Chondrocyte (in vitro differentiated cells): ENCODE data around the gene CHMP4A. TPM values are rescaled to one million over a fixed set of nuclear protein-coding genes. Genes with fewer than 3 reads are reported as not detected.

Experiments
- DNase-seq: peaks from one replicate; pipeline ENCODE4 v3.0.0; 2021; ENCODE audit warnings: mixed read lengths, low spot score
- H3K27ac Mint-ChIP-seq: one replicate; pipeline ENCODE4 v1.8.0; 2021; ENCODE audit warnings: mild to moderate bottlenecking, moderate library complexity, mixed read lengths; ENCODE audit not compliant: unreplicated experiment
- H3K27me3 Mint-ChIP-seq: 2 replicates; pipeline ENCODE4 v1.8.0; 2021; ENCODE audit warnings: low read depth, mixed read lengths
- H3K36me3 Mint-ChIP-seq: 2 replicates; pipeline ENCODE4 v1.8.0; 2021; ENCODE audit warnings: low read depth, mixed read lengths
- H3K4me1 Mint-ChIP-seq: 2 replicates; pipeline ENCODE4 v1.8.0; 2021; ENCODE audit warnings: low read depth, mild to moderate bottlenecking, mixed read lengths
- H3K4me3 Mint-ChIP-seq: one replicate; pipeline ENCODE4 v1.8.0; 2021; ENCODE audit warnings: mild to moderate bottlenecking, moderate library complexity, mixed read lengths; ENCODE audit not compliant: unreplicated experiment
- H3K9me3 Mint-ChIP-seq: 2 replicates; pipeline ENCODE4 v1.8.0; 2021; ENCODE audit warnings: low read depth, mixed read lengths
- total RNA-seq: library from RNA; stranded (reverse); gene quantifications from 3 replicates; pipeline ENCODE4 v1.2.1, GENCODE V29; 2021
- TF ChIP-seq, protein P1 (sequence below): fragments of 200-600 bp; sonication (generic); IDR thresholded peaks from 2 replicates; pipeline ENCODE4 v1.5.0; 2021; ENCODE audit warnings: antibody characterized with exemption, mild to moderate bottlenecking, moderate library complexity

Gene CHMP4A
- total RNA-seq, 1 donor from 2014 or later: 35.3 TPM

DNA sequence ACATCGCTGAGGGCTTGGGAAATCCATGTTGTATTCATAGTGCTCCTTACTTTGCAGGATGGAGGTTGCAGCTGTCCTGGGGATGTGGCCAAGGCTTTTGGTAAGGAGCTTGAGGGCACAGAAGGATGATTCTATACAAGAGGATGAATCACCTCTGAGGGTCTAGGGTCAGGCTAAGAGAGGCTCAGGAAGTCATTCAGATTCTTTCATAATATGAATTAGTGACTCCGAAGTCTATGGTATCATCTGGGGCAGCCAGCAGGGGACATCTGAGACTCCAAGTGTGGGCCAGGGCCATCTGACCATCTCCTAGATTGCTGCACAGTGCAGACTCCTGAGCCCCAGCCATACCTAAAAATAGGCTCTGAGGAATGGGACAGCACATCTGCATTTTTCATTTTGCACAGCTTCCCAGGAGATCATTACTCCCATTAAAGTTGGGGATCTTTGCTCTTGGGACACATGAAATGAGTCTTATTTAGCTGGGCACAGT, 24.2 kb upstream of the CHMP4A start:
- Mint-ChIP-seq H3K27me3 (no peaks in the 10 kb centered on the region), H3K36me3 (peaks cover 22% of the 10 kb centered on the region), H3K9me3 (no peaks in the 10 kb centered on the region), H3K27ac (no peak overlapping the region), H3K4me1 (peaks cover 74% of the 10 kb centered on the region), H3K4me3 (no peak overlapping the region)
- DNase-seq: no peak
- TF ChIP-seq, protein P1, sequence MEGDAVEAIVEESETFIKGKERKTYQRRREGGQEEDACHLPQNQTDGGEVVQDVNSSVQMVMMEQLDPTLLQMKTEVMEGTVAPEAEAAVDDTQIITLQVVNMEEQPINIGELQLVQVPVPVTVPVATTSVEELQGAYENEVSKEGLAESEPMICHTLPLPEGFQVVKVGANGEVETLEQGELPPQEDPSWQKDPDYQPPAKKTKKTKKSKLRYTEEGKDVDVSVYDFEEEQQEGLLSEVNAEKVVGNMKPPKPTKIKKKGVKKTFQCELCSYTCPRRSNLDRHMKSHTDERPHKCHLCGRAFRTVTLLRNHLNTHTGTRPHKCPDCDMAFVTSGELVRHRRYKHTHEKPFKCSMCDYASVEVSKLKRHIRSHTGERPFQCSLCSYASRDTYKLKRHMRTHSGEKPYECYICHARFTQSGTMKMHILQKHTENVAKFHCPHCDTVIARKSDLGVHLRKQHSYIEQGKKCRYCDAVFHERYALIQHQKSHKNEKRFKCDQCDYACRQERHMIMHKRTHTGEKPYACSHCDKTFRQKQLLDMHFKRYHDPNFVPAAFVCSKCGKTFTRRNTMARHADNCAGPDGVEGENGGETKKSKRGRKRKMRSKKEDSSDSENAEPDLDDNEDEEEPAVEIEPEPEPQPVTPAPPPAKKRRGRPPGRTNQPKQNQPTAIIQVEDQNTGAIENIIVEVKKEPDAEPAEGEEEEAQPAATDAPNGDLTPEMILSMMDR: no peak

DNA sequence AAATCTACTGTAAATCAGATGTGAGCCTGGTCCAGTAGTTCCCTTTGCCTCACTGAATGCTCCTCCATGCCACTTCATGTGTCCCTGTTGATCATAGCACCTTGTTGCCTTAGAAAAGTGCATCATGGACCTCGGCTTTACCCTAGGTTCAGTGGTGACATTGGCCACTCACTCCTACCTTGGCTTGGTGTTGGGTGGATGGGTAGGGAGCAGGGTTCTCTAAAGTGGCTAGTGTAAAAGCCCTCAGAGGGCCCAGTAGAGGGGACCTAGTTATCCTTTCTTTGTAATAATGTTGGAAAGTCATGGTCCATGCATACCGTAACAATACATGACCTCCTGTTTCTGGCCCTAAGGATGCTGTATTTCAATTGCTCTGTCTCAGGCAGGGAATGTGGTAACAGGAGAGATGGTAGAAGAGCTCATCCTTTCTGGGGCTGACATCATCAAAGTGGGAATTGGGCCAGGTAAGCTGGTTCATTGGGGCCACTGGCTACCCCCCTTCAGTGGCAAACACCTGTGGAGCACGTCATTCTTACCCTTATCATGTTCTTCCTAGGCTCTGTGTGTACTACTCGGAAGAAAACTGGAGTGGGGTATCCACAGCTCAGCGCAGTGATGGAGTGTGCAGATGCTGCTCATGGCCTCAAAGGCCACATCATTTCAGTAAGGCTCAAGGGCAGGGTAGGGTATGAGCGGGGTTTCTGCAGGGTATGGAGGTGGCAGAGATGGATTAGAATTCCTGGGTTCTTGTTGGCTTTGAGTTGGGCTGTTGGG, 23.6 kb upstream of the CHMP4A start:
- Mint-ChIP-seq H3K27me3 (no peaks in the 10 kb centered on the region), H3K36me3 (peaks cover 22% of the 10 kb centered on the region), H3K27ac (no peak overlapping the region), H3K4me3 (no peak overlapping the region), H3K9me3 (no peaks in the 10 kb centered on the region), H3K4me1 (peaks cover 74% of the 10 kb centered on the region)
- TF ChIP-seq, protein P1: no peak
- DNase-seq: no peak

DNA sequence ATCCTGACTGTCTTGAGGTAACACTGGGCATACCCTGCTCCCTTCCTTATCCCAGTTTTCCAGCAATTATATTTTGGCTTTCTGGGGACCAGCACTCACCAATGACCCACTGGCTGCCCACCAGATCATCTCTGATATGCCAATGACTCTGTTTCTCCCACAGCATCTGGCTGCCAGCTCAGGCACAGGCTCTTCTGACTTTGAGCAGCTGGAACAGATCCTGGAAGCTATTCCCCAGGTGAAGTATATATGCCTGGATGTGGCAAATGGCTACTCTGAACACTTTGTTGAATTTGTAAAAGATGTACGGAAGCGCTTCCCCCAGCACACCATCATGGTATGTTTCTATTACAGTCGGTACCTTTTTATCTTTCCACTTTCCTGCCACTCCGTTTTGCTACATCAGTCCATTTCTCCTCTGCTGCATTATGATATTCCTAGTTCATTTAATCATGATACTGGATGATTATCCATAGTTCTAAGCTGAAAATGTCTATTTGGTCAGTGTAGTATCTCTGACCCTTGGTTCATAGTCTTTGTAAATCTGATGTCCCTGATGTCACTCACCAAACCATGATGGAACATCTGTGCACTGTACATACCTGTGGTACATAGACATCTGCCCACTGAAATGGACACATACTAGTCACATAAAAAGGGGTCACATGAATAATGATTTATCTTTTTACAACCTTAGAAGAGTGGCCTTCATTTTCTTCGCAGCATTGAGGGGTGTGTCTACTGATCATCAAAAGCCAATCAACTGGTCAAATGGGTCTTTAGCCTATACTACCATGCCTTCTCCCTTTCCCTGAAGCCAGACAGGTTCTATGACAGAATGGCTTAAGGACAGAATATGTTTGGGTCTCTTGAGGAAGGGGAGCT, 22.8 kb upstream of the CHMP4A start:
- Mint-ChIP-seq H3K27ac (no peak overlapping the region), H3K36me3 (peaks cover 22% of the 10 kb centered on the region), H3K4me1 (peaks cover 77% of the 10 kb centered on the region), H3K27me3 (no peaks in the 10 kb centered on the region), H3K9me3 (no peaks in the 10 kb centered on the region), H3K4me3 (no peak overlapping the region)
- no peak for DNase-seq
- TF ChIP-seq, protein P1: no peak

DNA sequence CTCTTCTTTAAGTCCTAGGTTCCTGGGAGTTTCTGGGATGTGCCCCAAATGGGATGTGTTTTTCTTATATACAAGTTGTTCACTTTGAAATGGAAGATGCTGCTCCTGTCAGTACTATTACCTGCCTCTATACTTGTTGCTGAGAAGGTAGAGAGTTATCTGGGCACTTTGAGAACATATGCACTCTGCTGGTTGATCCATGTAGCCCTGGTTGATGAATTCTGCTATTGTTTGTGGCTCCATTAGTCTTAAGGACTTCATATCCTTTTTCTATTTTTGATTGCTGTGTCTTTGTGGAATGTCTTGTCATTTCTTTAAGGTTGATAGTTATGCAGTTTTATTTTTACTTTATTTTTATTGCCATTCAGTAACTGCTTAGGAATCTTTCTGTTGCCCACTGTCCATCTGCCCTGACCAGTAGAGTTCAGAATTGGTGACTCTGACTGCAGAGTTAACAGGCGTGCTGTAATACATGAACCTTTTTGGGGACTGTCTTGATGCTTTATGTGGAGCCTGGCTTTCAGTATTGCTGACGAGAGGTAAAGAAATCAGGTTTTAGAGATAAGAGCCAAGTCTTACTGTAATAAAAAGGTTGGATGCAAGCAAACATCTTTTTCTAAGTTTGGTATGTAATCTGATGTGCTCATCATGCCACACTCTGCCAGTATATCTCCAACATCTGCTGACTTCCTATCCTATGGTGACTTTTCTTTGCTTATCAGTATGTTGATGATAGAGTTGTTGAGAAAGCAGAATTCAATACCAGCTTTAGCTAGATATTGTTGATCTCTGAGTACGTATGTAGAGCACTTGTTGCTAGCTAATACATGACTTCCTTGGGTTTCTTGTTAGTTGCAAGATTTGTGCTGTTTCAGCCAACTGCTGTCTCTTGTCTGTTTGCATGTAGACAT, 21.1 kb upstream of the CHMP4A start:
- no peak for DNase-seq
- no peak overlapping the region for H3K4me3 Mint-ChIP-seq
- no peaks in the 10 kb centered on the region for H3K9me3 Mint-ChIP-seq
- TF ChIP-seq, protein P1: no peak
- no peaks in the 10 kb centered on the region for H3K27me3 Mint-ChIP-seq
- peaks cover 62% of the 10 kb centered on the region for H3K4me1 Mint-ChIP-seq
- peaks cover 21% of the 10 kb centered on the region for H3K36me3 Mint-ChIP-seq
- no peak overlapping the region for H3K27ac Mint-ChIP-seq
